Karpas-422 (cell line): ENCODE results near the gene C1orf141. TPM values are rescaled to one million over a fixed set of nuclear protein-coding genes. Genes with fewer than 3 reads are reported as not detected.
A peak's percentile ranks its signal among the peaks of the same experiment; 100 is the strongest.

Experiments used
- DNase-seq: peaks from one replicate; pipeline ENCODE4 v3.0.0-alpha.2; 2015
- H2AFZ ChIP-seq: fragments of 200-600 bp; sonication (generic); 2 replicates; pipeline ENCODE4 v1.6.1; 2014; ENCODE audit warnings: antibody characterized with exemption, low read length, mixed read lengths
- H3K27ac ChIP-seq: fragments of 200-600 bp; sonication (generic); 2 replicates; pipeline ENCODE4 v1.5.1; 2014; ENCODE audit warnings: mild to moderate bottlenecking, low read length, moderate library complexity
- H3K27me3 ChIP-seq: fragments of 200-600 bp; sonication (generic); 2 replicates; pipeline ENCODE4 v1.6.1; 2014; ENCODE audit warnings: low read length, mixed read lengths
- H3K36me3 ChIP-seq: fragments of 200-600 bp; sonication (generic); 2 replicates; pipeline ENCODE4 v1.6.1; 2014; ENCODE audit warnings: low read length, mixed read lengths; ENCODE audit not compliant: insufficient read depth
- H3K4me1 ChIP-seq: fragments of 200-600 bp; sonication (generic); 2 replicates; pipeline ENCODE4 v1.6.1; 2014; ENCODE audit warnings: mild to moderate bottlenecking, low read length, mixed read lengths
- H3K4me2 ChIP-seq: fragments of 200-600 bp; sonication (generic); 2 replicates; pipeline ENCODE4 v1.6.1; 2014; ENCODE audit warnings: low read length, low read depth, mild to moderate bottlenecking; ENCODE audit not compliant: poor library complexity, severe bottlenecking
- H3K4me3 ChIP-seq: fragments of 200-600 bp; sonication (generic); 2 replicates; pipeline ENCODE4 v1.5.1; 2014; ENCODE audit warnings: mild to moderate bottlenecking, antibody characterized with exemption, low read length, mixed read lengths
- H3K79me2 ChIP-seq: fragments of 200-600 bp; sonication (generic); 2 replicates; pipeline ENCODE4 v1.6.1; 2014; ENCODE audit warnings: mild to moderate bottlenecking, low read length, mixed read lengths
- H3K9ac ChIP-seq: fragments of 200-600 bp; sonication (generic); 2 replicates; pipeline ENCODE4 v1.6.0; 2014; ENCODE audit warnings: low read length
- H3K9me2 ChIP-seq: fragments of 200-600 bp; sonication (generic), shearing (Covaris generic); replicated peaks from 2 replicates; pipeline ENCODE4 v1.6.0; 2014; ENCODE audit warnings: mild to moderate bottlenecking, low read length, moderate library complexity; ENCODE audit not compliant: insufficient read depth
- H3K9me3 ChIP-seq: fragments of 300-700, 200-600 bp; sonication (generic); 2 replicates; pipeline ENCODE4 v1.6.1; 2014; ENCODE audit warnings: low read length, mixed read lengths
- H4K20me1 ChIP-seq: fragments of 200-600 bp; sonication (generic); 2 replicates; pipeline ENCODE4 v1.6.1; 2014; ENCODE audit warnings: mild to moderate bottlenecking, antibody characterized with exemption, low read length, low read depth; ENCODE audit not compliant: insufficient read depth
- total RNA-seq: library from RNA; depleted of rRNA; stranded (reverse); fragments of >200 nt; shearing (Covaris generic); gene quantifications from 2 replicates; pipeline ENCODE4 v1.2.3, GENCODE V29; 2014; ENCODE audit warnings: low replicate concordance

Gene C1orf141
- total RNA-seq, 1 experiment from 2014 or later, result not detected

GRCh38 chr1:67169496-67169895, 34.7 kb upstream of the C1orf141 start:
- no peaks in the 10 kb centered on the region for H3K79me2 ChIP-seq
- no peaks in the 10 kb centered on the region for H4K20me1 ChIP-seq
- H3K27ac ChIP-seq, result no peak overlapping the region
- H3K9me3 ChIP-seq, result no peaks in the 10 kb centered on the region
- no peak overlapping the region for H3K4me2 ChIP-seq
- no peak overlapping the region for H2AFZ ChIP-seq
- no peak overlapping the region for H3K4me3 ChIP-seq
- no peaks in the 10 kb centered on the region for H3K9me2 ChIP-seq
- no peaks in the 10 kb centered on the region for H3K4me1 ChIP-seq
- no peak overlapping the region for H3K9ac ChIP-seq
- H3K27me3 ChIP-seq, result no peaks in the 10 kb centered on the region
- no peak for DNase-seq
- H3K36me3 ChIP-seq, result no peaks in the 10 kb centered on the region

- no peak within 1 kb of the TSS for H2AFZ ChIP-seq
- DNase-seq, result no peak
- H3K27me3 ChIP-seq, result no peaks in the 10 kb centered on the region
- no peak within 1 kb of the TSS for H3K9ac ChIP-seq
- no peaks in the 10 kb centered on the region for H3K4me1 ChIP-seq
- no peaks in the 10 kb centered on the region for H3K9me2 ChIP-seq
- no peak within 1 kb of the TSS for H3K4me3 ChIP-seq
- no peak within 1 kb of the TSS for H3K27ac ChIP-seq
- no peaks in the 10 kb centered on the region for H4K20me1 ChIP-seq
- H3K9me3 ChIP-seq, result no peaks in the 10 kb centered on the region
- H3K4me2 ChIP-seq, result no peak within 1 kb of the TSS
- H3K79me2 ChIP-seq, result no peaks in the 10 kb centered on the region
- H3K36me3 ChIP-seq, result no peaks in the 10 kb centered on the region
These were observed 31.4 kb upstream of the C1orf141 start, which contains the start of gene IL23R for GRCh38 chr1:67166196-67166595. Gene IL23R, plus strand, starts transcription at chr1:67166454. Its CDS starts 1,667 bp downstream, at chr1:67168121.

GRCh38 chr1:67165468-67166041, 30.8 kb upstream of the C1orf141 start:
- Histone ChIP-seq H3K4me1 (no peaks in the 10 kb centered on the region), H3K27me3 (no peaks in the 10 kb centered on the region), H3K27ac (no peak overlapping the region), H3K4me2 (no peak overlapping the region), H2AFZ (no peak overlapping the region), H3K9me2 (no peaks in the 10 kb centered on the region), H3K36me3 (no peaks in the 10 kb centered on the region), H4K20me1 (no peaks in the 10 kb centered on the region), H3K79me2 (no peaks in the 10 kb centered on the region), H3K9ac (no peak overlapping the region), H3K4me3 (no peak overlapping the region), H3K9me3 (no peaks in the 10 kb centered on the region)
- no peak for DNase-seq

- Histone ChIP-seq H3K4me3 (no peak overlapping the region), H3K79me2 (no peaks in the 10 kb centered on the region), H2AFZ (no peak overlapping the region), H3K4me2 (no peak overlapping the region), H4K20me1 (no peaks in the 10 kb centered on the region), H3K9me3 (no peaks in the 10 kb centered on the region), H3K4me1 (no peaks in the 10 kb centered on the region), H3K9ac (no peak overlapping the region), H3K27ac (no peak overlapping the region), H3K9me2 (no peaks in the 10 kb centered on the region), H3K36me3 (no peaks in the 10 kb centered on the region), H3K27me3 (no peaks in the 10 kb centered on the region)
- DNase-seq, result no peak
These were observed 28.2 kb upstream of the C1orf141 start for GRCh38 chr1:67162954-67163353.

GRCh38 chr1:67159233-67159632, 24.5 kb upstream of the C1orf141 start:
- Histone ChIP-seq H3K4me3 (no peak overlapping the region), H3K27ac (no peak overlapping the region), H3K4me2 (no peak overlapping the region), H3K4me1 (no peaks in the 10 kb centered on the region), H3K27me3 (no peaks in the 10 kb centered on the region), H4K20me1 (no peaks in the 10 kb centered on the region), H2AFZ (no peak overlapping the region), H3K9ac (no peak overlapping the region), H3K9me2 (no peaks in the 10 kb centered on the region), H3K79me2 (no peaks in the 10 kb centered on the region), H3K9me3 (no peaks in the 10 kb centered on the region), H3K36me3 (no peaks in the 10 kb centered on the region)
- no peak for DNase-seq

- Histone ChIP-seq H3K27ac (no peak overlapping the region), H3K9ac (no peak overlapping the region), H3K4me1 (no peaks in the 10 kb centered on the region), H3K36me3 (no peaks in the 10 kb centered on the region), H3K79me2 (no peaks in the 10 kb centered on the region), H2AFZ (no peak overlapping the region), H4K20me1 (no peaks in the 10 kb centered on the region), H3K27me3 (no peaks in the 10 kb centered on the region), H3K9me2 (no peaks in the 10 kb centered on the region), H3K4me3 (no peak overlapping the region), H3K9me3 (no peaks in the 10 kb centered on the region), H3K4me2 (no peak overlapping the region)
- DNase-seq, result no peak
These were observed 23.6 kb upstream of the C1orf141 start for GRCh38 chr1:67158401-67158800.

GRCh38 chr1:67150931-67151330, 16.2 kb upstream of the C1orf141 start:
- no peak overlapping the region for H2AFZ ChIP-seq
- H3K36me3 ChIP-seq, result no peaks in the 10 kb centered on the region
- H3K27me3 ChIP-seq, result no peaks in the 10 kb centered on the region
- H3K4me1 ChIP-seq, result peaks cover 17% of the 10 kb centered on the region
- DNase-seq, result no peak
- H3K9me2 ChIP-seq, result no peaks in the 10 kb centered on the region
- H3K9ac ChIP-seq, result no peak overlapping the region
- H4K20me1 ChIP-seq, result no peaks in the 10 kb centered on the region
- no peak overlapping the region for H3K27ac ChIP-seq
- H3K4me2 ChIP-seq, result no peak overlapping the region
- H3K4me3 ChIP-seq, result no peak overlapping the region
- H3K79me2 ChIP-seq, result no peaks in the 10 kb centered on the region
- H3K9me3 ChIP-seq, result no peaks in the 10 kb centered on the region

GRCh38 chr1:67149179-67149770, 14.5 kb upstream of the C1orf141 start:
- Histone ChIP-seq H3K79me2 (no peaks in the 10 kb centered on the region), H3K4me2 (peak overlapping the region; percentile 39), H3K9ac (0 out of 2 replicates have a peak overlapping the region, but pooled peaks have one; percentile 19), H3K27me3 (no peaks in the 10 kb centered on the region), H3K9me2 (no peaks in the 10 kb centered on the region), H4K20me1 (no peaks in the 10 kb centered on the region), H3K36me3 (no peaks in the 10 kb centered on the region), H3K9me3 (no peaks in the 10 kb centered on the region), H3K4me3 (no peak overlapping the region), H3K27ac (no peak overlapping the region), H2AFZ (peak overlapping the region; percentile 77), H3K4me1 (peaks cover 18% of the 10 kb centered on the region)
- DNase-seq, result peak; percentile 93
